GM23338 (cell line): ENCODE results near the gene UPP1. TPM values are rescaled to one million over a fixed set of nuclear protein-coding genes. Genes with fewer than 3 reads are reported as not detected.

Experiments used
- ATAC-seq: fragments of 200-7000 bp; cut with Tn5 transposase; 3 replicates; pipeline ENCODE4 v1.9.1; 2020
- DNase-seq: peaks from one replicate; pipeline ENCODE4 v3.0.0-alpha.2; 2015; ENCODE audit warnings: low spot score
- H2AFZ ChIP-seq: fragments of 200-600 bp; sonication (generic); 2 replicates; pipeline ENCODE4 v1.8.0; 2016; ENCODE audit warnings: antibody characterized with exemption, mild to moderate bottlenecking, moderate library complexity
- H3F3A ChIP-seq: fragments of 200-600 bp; sonication (generic); replicated peaks from 2 replicates; pipeline ENCODE4 v1.8.0; 2017; ENCODE audit warnings: antibody characterized with exemption, mixed run types, low read depth
- H3K27ac ChIP-seq: fragments of 200-600 bp; sonication (generic); 2 replicates; pipeline ENCODE4 v1.6.1; 2016; ENCODE audit warnings: low read depth
- H3K27me3 ChIP-seq: fragments of 200-600 bp; sonication (generic); 2 replicates; pipeline ENCODE4 v1.8.0; 2016; ENCODE audit warnings: mild to moderate bottlenecking, mixed run types, moderate library complexity; ENCODE audit not compliant: insufficient read depth
- H3K36me3 ChIP-seq: fragments of 200-600 bp; sonication (generic); 2 replicates; pipeline ENCODE4 v1.8.0; 2016; ENCODE audit warnings: mild to moderate bottlenecking; ENCODE audit not compliant: insufficient read depth
- H3K4me1 ChIP-seq: fragments of 200-600 bp; sonication (generic); 2 replicates; pipeline ENCODE4 v1.8.0; 2016; ENCODE audit warnings: mild to moderate bottlenecking, moderate library complexity; ENCODE audit not compliant: insufficient read depth
- H3K4me2 ChIP-seq: fragments of 200-600 bp; sonication (generic); 2 replicates; pipeline ENCODE4 v1.7.1; 2017; ENCODE audit warnings: mixed run types
- H3K4me3 ChIP-seq: fragments of 200-600 bp; sonication (generic); 2 replicates; pipeline ENCODE4 v1.6.1; 2016; ENCODE audit warnings: mixed run types
- H3K79me2 ChIP-seq: fragments of 200-600 bp; sonication (generic); replicated peaks from 2 replicates; pipeline ENCODE4 v1.8.0; 2017; ENCODE audit warnings: mild to moderate bottlenecking; ENCODE audit not compliant: insufficient read depth
- H3K9me2 ChIP-seq: fragments of 200-600 bp; sonication (generic); 2 replicates; pipeline ENCODE4 v1.8.0; 2017; ENCODE audit not compliant: insufficient read depth
- H4K20me1 ChIP-seq: fragments of 200-600 bp; sonication (generic); replicated peaks from 2 replicates; pipeline ENCODE4 v1.8.0; 2017; ENCODE audit warnings: mild to moderate bottlenecking; ENCODE audit not compliant: insufficient read depth
- H3K27ac Mint-ChIP-seq: 2 replicates; pipeline ENCODE4 v1.8.0; 2020; ENCODE audit warnings: inconsistent platforms, mild to moderate bottlenecking, moderate library complexity, mixed read lengths
- H3K27me3 Mint-ChIP-seq: 3 replicates; pipeline ENCODE4 v1.8.0; 2022; ENCODE audit warnings: low read depth, mild to moderate bottlenecking, moderate library complexity, mixed read lengths, inconsistent platforms; ENCODE audit not compliant: insufficient read depth, poor library complexity
- H3K36me3 Mint-ChIP-seq: 3 replicates; pipeline ENCODE4 v1.8.0; 2021; ENCODE audit warnings: low read depth, mild to moderate bottlenecking, inconsistent platforms, moderate library complexity, mixed read lengths
- H3K4me1 Mint-ChIP-seq: 3 replicates; pipeline ENCODE4 v1.8.0; 2020; ENCODE audit warnings: mild to moderate bottlenecking, inconsistent platforms, mixed read lengths
- H3K4me3 Mint-ChIP-seq: 3 replicates; pipeline ENCODE4 v1.8.0; 2021; ENCODE audit warnings: moderate library complexity, mild to moderate bottlenecking, inconsistent platforms, mixed read lengths
- H3K9me3 Mint-ChIP-seq: 3 replicates; pipeline ENCODE4 v1.8.0; 2020; ENCODE audit warnings: moderate library complexity, mild to moderate bottlenecking, inconsistent platforms, mixed read lengths
- CREB1 ChIP-seq: fragments of 250-450 bp; sonication (Bioruptor Pico); IDR thresholded peaks from 2 replicates; pipeline ENCODE4 v1.5.0; 2020; ENCODE audit warnings: low read depth, mild to moderate bottlenecking, moderate library complexity
- CTCF ChIP-seq, 2 experiments: fragments of 200-600 bp in 1 of 2; sonication (generic) in 1 of 2; conservative IDR thresholded peaks; 2 replicates each; pipeline versions ENCODE4 v1.5.1 to v1.6.1; 2016 to 2017; ENCODE audit warnings: antibody characterized with exemption in 2 of 2, low read depth in 2 of 2, mild to moderate bottlenecking in 2 of 2, moderate library complexity in 1 of 2
- ETS1 ChIP-seq: IDR thresholded peaks from 2 replicates; pipeline ENCODE4 v1.6.1; 2016; ENCODE audit warnings: antibody characterized with exemption
- JUNB ChIP-seq: IDR thresholded peaks from one replicate; pipeline ENCODE4 v1.6.1; 2016; ENCODE audit warnings: antibody characterized with exemption; ENCODE audit not compliant: unreplicated experiment
- NANOG ChIP-seq: IDR thresholded peaks from 2 replicates; pipeline ENCODE4 v1.6.1; 2016; ENCODE audit warnings: antibody characterized with exemption, borderline replicate concordance
- REST ChIP-seq: IDR thresholded peaks from one replicate; pipeline ENCODE4 v1.6.1; 2018; ENCODE audit warnings: antibody characterized with exemption; ENCODE audit not compliant: unreplicated experiment
- STAT1 ChIP-seq: IDR thresholded peaks from one replicate; pipeline ENCODE4 v1.6.1; 2016; ENCODE audit warnings: antibody characterized with exemption; ENCODE audit not compliant: unreplicated experiment
- ZNF114 ChIP-seq: fragments of 250-450 bp; sonication (Bioruptor Pico); IDR thresholded peaks from 2 replicates; pipeline ENCODE4 v1.5.0; 2020; ENCODE audit warnings: mild to moderate bottlenecking, moderate library complexity
- ZNF462 ChIP-seq: fragments of 250-450 bp; sonication (Bioruptor Pico); IDR thresholded peaks from 2 replicates; pipeline ENCODE4 v1.5.0; 2020; ENCODE audit warnings: mild to moderate bottlenecking, moderate library complexity
- polyA plus RNA-seq: library from polyadenylated mRNA; unstranded; fragments of >200 nt; fragmentation: Nextera tagmentation; extraction: Ambion mirVana; gene quantifications from 2 replicates; pipeline ENCODE4 v1.2.1, GENCODE V29; 2016
- total RNA-seq: library from RNA; depleted of rRNA; stranded (reverse); fragments of >200 nt; shearing (Covaris generic); gene quantifications from 2 replicates; pipeline ENCODE4 v1.2.3, GENCODE V29; 2014

The UPP1 gene
- total and polyA plus RNA-seq, 2 experiments from 2014 or later, result 22.7 to 43.5 TPM

- Histone ChIP-seq H3K36me3 (no peaks in the 10 kb centered on the region), H3K27ac (no peak overlapping the region), H3K4me2 (no peak overlapping the region), H3F3A (no peaks in the 10 kb centered on the region), H2AFZ (no peak overlapping the region), H3K4me1 (no peaks in the 10 kb centered on the region), H3K4me3 (no peak overlapping the region), H4K20me1 (no peaks in the 10 kb centered on the region), H3K27me3 (no peaks in the 10 kb centered on the region), H3K9me2 (no peaks in the 10 kb centered on the region), H3K79me2 (no peaks in the 10 kb centered on the region)
- Mint-ChIP-seq H3K27ac (no peak overlapping the region), H3K4me1 (no peaks in the 10 kb centered on the region), H3K4me3 (no peak overlapping the region), H3K27me3 (peaks cover 1% of the 10 kb centered on the region), H3K36me3 (no peaks in the 10 kb centered on the region), H3K9me3 (peaks cover 3% of the 10 kb centered on the region; the same call in 2 of the 3 replicates)
- ATAC-seq, result no peak
- TF ChIP-seq STAT1 (no peak), NANOG (no peak), CREB1 (CRISPR knock-in tag) (no peak), JUNB (no peak), CTCF (conservative IDR thresholded peaks at IDR 0.05; ENCODE audit: low read depth in 2 of 2) (no peak), REST (no peak), ZNF462 (CRISPR knock-in tag) (no peak), ETS1 (no peak), ZNF114 (no peak)
- no peak for DNase-seq
Measured at GRCh38 chr7:48063985-48064384, 25.1 kb upstream of the UPP1 start.
